ENCODE data around the gene GSC2.

GRCh38 chr22:19181786-19182471 lies 31.8 kb upstream of the GSC2 start:
- TF ChIP-seq FOXM1 (IDR thresholded peaks at IDR 0.05; ENCODE audit: borderline replicate concordance) (no peak), FOXA1 (IDR thresholded peaks at IDR 0.05) (no peak), ZNF384 (IDR thresholded peaks at IDR 0.05) (no peak), SP1 (IDR thresholded peaks at IDR 0.05) (no peak)
